Activated CD4-positive, CD25-positive, alpha-beta regulatory T cell treated with anti-CD3 and anti-CD28 coated beads, Interleukin-2, amount 50 U/mL, for 72 hours (primary cell): ENCODE data around the gene HABP4.

Experiments used
- DNase-seq: peaks from one replicate; pipeline ENCODE4 v3.0.0; 2021

The HABP4 gene

DNA sequence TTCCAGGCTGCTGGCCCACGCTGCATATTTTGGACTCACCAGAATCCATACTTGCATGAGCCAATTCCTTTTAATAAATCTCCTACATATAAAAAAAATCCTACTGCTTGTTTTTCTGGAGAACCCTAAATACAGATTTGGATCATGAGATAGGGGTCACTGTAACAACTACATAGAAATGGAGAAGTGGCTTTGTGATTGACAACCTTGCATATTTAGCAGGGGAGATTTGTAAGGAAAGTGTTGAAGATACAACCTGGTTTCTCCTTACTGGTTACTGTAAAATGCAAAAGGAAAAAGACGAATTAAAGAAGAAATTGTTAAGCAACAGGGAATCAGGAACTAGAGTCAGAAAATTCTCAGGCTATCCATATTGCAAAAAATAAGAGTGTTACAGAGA is 74.8 kb downstream of the HABP4 start:
- DNase-seq, result no peak

DNA sequence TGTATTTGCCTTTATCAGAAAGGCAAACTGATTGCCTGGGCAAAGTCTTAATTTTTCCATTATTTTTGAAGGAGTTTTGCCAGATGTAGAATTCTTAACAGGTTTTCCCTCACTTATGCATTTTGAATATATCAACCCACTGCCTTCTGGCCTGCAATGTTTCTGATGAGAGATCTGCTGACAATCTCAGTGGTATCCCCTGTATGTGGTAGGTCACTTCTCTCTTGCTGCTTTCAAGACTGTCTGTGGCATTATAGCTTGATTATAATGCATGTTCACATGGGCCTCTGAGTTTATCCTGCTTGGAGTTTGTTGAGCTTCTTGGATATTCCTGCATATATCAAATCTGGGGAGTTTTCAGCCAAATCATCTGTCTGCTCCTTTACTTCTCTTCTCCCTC is 82.2 kb downstream of the HABP4 start:
- DNase-seq, result no peak

DNA sequence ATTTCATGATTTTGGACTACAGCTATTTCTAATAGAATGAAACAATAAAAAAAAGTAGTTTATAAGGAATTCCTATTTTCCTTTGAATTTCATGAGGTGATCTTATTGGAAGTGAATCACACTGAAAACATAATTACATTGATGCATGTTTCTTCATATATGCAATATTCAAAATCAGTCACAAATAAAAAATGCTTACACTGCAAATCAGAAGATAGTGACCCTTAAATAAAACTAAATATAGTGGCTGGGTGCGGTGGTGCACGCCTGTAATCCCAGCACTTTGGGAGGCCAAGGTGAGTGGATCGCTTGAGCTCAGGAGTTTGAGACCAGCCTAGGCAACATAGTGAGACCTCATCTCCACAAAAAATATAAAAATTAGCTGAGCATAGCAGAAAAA is 90.1 kb downstream of the HABP4 start:
- no peak for DNase-seq
